IPS DF 4.7 (cell line): ENCODE data around the gene EXD3.

Experiments used
- DNase-seq: peaks from one replicate; pipeline ENCODE4 v3.0.0-alpha.2; 2013; ENCODE audit warnings: low spot score; ENCODE audit errors: extremely low read depth

EXD3 gene

GRCh38 chr9:137319739-137320551, 103.0 kb downstream of the EXD3 start:
- no peak for DNase-seq

DNA sequence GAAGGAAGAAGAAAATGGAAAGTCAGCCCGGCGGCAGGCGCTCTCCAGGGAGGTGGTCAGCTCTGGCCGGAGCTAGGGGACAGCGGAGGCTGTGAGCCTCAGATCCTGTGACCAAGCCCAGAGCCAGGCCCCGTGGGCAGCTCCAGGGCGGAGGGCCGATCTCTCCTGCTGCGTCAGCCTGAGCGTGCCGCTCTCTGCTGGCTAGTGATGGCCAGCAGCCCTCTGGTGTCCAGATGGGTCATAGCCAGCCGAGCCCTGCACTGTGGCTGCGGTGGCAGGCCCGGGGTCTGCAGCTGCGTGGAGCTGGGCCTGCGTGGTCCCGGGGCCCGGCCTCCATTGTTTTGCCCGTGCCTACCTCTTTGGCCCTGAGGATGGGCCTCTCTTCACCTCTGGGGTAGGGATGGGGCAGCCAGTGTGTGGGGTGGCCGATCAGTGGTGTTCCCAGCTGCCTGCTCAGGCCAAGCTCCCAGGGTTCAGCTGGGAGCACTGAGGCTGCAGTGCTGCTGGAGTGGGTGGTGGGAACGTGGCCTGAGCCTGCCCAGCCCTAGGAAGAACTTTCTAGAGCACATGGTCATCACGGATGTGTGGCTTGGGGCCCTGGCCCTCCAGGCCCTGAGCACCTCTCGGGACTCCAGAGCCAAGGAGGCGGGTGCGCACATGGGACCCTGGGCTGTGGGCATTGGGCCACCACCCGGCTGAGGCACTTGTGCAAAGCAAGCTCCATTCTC, 103.8 kb downstream of the EXD3 start:
- DNase-seq, result no peak

DNA sequence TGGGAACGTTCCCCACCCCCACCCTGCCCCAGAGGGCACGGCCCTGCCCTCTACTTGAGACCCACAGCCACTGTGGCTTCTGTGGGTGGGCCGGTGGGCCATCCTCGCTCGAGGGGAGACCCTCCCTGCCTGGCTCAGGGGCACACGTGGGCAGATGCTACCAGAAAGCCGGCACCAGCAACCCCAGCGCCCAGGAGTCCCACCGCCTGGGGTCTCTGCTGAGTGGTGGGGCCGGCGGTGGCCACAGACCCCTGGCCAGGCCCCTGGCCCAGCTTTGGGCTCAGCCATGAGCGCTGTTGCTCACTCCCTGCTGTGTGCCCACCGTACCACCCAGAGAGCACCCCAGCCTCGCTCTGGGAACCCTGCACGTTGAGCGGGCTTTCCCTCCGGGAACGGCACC, 104.4 kb downstream of the EXD3 start:
- no peak for DNase-seq

- DNase-seq, result no peak
Observed at GRCh38 chr9:137317718-137318511, 105.0 kb downstream of the EXD3 start.

- no peak for DNase-seq
Observed at GRCh38 chr9:137317021-137317717, 105.8 kb downstream of the EXD3 start.

DNA sequence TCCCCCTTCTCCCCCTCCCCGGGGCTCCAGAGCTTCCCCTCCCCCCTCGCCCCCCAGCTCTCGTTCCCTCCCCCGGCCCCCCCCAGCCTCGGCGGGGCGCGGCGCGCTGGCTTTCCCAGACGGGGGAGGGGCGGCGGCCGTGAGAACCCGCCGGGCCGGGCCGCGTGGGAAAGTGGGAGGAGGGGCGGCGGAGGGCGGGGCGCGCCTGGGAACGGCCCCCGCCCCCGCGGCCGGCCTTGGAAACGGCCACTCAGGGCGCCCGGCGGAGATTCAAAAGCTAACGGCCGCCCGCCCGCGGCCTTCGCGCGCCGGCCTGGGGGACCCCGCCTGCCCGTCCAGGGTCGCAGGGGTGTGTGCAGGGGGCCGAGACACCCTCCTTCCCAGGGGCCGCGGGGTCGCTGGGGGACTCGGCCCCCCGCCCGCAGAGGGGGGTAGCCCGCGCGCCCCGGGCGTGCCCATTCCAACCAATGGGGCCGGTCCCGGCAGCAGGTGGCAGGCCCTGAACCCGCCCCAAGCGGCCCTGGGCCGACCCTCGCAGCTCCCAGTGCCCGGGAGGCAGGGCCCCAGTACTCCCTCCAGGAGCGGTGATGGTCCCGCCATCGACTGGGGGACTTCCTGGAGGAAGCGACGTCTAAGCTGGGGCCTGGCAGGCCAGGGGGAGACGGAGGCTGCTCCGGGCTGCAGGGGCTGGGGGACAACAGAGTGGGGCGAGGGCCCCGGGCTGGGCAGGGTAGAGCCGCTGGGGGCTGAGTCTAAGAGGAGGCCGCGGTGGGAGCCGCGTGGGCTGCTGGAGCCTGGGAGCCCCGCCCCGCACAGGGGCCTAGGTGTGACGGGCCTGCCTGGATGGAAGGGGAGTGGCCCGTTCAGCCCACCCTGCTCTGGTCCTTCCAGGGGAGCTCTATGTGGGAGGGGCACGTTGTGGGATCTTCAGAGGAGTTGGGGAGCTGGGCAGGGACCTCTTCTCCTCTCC, 106.7 kb downstream of the EXD3 start:
- DNase-seq, result no peak

DNA sequence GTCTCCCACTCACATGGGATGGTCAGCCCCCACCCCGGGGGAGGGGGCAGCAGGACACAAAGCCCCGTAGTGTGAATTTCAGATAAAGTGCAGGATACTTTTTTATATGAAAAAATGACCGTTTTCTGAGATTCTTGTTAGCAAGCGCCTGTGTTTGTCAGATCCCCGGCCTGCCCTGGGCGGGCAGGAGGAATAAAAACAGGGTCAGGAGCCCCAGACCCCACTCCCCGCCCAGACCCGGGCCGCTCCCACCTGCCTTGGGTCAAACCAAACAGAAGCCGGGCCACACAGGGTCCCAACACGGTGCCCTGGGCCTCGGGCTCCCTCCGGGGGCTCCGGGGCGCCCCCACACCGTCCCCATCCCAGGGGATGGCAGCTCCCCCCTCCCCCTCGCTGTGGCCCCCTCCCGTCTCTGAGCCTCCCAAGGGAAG, 107.4 kb downstream of the EXD3 start:
- no peak for DNase-seq

DNA sequence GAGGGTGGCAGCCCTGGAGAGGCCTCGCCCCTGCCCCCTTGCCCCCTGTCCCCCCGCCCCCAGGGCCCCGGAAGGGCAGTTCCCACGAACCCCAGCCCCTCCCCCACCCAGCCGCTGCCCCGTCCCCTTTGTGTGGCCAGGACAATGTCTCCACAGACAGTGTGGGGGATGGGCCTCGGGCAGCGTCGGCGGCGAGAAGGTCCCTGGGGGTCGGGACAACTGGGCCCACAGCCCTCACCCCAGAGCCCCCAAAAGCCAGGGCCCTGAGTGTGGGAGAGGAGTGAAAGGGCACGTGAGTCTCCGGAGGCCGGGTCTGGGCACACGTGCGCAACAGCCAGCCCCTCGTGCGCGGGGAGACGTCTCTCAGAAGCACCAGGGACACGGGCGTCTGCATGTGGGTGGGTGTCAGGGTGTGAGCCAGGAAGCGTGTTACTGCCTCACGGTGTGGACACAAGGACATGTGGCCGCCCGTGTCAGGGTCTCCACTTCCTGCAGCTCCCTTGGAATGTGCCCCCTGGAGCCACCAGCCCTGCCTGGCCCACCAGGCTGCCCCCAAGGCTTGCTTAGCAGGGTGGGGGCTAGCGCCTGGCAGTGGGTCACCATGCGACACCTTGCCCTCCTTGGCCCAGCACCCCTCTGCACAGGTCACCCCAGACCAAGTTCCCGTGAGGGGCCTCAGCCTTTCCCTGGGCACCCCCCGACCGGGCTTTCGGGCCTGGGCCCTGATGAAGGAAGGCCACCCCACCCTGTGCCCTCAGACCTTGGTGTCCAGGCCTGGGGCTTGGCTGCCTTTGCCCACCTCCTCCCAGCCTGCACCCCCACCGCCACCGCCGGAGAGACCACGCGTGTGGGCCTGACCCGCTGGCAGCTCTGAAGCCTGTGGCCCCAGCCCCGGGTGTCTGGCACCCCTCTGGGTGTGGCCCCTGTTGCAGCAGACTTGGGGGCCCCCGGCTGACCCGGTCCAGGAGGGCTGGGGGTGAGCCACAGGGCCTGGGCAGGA, 108.1 kb downstream of the EXD3 start:
- DNase-seq, result no peak

- DNase-seq, result no peak
Observed at GRCh38 chr9:137313956-137314560, 108.9 kb downstream of the EXD3 start.

DNA sequence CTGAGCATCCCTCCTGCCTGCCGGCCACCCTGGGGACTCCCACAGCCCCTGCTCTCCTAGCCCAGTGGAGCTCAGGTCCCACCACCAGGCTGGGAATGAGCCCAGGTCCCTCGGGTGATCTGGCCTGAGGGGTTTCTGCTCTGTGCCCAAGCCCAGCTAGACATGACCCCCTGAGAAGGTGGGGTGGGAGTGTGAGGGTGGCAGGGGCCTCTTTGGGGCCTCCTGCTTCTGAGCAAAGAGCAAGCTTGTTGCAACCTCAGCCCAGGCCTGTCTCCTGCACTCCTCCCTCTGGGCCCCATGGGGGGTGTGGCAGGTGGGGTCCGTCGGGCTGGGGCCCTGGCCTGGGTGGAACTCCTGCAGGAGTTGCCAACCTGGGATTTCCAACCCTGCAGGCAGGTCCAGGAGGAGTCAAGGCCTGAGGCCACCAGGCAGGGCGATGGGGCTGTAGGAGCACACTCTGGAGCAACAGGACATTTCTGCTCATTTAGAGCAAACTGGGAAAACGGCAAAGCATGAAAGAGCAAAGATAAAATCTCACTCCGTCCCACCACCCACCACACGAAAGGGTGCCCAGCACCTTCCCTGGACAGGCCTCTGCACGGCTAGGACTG, 109.5 kb downstream of the EXD3 start:
- no peak for DNase-seq

- no peak for DNase-seq
Observed at GRCh38 chr9:137312852-137313325, 110.1 kb downstream of the EXD3 start.

DNA sequence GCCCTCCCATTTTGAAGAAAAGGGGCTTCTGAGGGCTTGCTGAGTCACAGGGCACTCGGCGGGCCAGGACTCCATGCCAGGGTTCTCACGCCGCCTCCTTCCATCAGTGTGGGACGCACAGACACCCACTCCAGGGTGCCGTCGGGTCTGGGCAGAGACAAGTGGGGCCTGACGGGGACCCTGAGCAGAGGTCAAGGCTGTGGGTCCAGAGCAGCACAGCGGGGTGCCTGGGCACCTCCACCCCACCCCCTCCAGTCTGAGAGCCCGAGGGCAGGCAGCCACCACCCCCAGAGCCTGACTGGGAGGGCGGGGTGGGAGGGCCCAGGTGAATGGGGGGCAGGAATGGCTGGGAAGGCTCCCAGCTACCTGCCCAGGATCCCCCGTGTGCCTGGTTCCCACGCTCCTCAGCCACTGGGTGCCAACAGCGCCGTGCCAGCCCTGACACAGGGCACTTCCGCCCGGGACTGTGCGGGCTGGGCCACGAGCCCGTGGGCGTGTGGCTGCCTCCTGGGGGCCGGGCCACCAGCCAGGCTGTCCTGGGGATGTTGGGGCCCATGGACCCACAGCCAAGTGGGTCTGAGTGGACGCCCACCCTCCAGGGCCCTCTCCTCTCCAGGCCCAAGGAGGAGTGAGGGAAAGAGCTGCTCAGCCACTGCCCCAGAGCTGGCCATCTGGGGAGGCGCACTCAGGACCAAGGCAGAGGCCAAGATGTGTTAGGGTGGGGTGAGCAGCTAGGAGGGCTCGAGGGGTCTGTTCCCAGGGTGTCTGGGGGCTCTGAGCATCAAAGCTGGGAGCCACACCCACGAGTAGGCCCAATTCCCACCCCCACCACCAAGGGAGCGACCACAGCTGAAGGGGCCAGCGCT, 110.7 kb downstream of the EXD3 start:
- no peak for DNase-seq

DNA sequence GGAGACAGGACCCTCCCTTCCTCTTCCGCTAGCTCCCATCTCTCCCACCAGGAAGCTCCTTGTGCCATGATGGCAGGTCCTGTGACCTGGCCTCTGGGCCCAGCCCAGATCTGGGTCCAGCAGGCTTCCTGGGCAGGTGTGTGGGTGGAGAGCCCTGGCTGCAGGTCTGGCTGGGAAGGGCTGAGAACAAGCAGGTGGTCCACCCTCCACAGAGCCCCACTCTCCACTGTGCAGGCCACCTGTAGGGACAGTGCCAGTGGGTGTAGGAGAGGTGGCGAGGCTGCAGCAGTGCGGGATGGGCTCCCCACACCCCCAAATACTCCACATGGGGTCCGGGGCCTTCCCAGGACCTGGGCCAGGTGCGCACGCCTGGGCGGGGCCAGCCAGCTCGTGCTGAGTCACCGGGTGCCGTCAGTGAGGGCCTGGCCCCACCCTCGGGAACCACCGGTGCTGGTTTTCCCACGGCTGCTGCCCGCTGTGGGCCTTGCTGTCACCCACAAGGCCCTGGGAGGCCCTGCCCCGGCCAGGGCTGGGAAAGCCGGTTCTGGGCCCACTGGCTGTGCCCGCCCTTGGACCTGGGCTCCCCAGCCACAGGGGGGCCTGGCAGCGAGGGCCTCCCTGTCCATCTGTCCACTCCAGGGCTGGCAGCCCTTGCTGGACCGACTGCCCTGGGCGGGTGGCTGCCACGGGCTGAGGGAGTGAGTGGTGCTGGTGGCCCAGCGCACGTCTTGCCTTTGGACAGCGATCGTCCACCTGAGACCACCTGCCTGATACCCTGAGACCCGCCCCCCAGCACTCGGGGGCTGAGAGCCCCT, 111.6 kb downstream of the EXD3 start:
- no peak for DNase-seq

DNA sequence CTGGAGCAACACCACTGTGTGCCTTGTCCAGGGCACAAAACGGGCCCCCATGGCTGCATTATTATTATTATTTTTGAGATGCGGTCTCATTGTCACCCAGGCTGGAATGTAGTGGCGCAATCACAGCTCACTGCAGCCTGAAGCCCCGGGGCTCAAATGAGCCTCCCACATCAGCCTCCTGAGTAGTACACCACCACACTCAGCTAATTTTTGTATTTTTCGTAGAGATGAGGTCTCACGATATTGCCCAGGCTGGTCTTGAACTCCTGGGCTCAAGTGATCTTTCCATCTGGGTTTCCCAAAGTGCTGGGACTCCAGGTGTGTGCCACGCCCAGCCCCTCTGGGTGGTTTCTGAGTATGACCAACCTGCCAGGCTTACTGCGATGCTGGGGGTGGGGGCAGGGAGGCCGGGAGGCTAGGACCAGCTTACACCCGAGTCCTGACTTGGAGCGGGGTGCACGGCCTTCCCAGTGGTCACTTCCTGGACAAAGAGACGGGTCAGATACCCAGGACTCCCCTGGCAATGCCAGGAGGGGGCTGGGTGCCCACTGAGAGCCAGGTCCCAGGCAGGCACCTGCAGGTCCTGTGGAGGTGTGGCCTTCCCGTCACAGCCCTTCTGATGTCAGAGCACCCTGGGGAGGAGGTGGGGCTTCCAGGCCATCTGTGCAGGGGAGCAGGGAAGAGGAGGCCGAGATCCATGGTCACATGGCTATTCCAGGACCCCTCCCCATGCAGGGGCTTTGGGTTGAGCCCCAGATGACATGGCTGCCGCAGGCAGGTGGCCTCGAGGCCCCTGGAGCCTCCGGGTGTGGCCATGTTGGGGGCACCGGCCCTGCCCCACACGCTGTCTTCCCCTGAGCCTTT, 112.5 kb downstream of the EXD3 start:
- no peak for DNase-seq
